ENCODE measurements around the gene SLC7A6.

SLC7A6 gene

GRCh38 chr16:68306633-68307032 is 42.3 kb downstream of the SLC7A6 start:
- no peak for DNase-seq (ENCODE audit: low read depth)

- DNase-seq (ENCODE audit: low read depth), result no peak
Observed at GRCh38 chr16:68309799-68310198, 45.5 kb downstream of the SLC7A6 start.

GRCh38 chr16:68310437-68310773 is 46.1 kb downstream of the SLC7A6 start:
- DNase-seq (ENCODE audit: low read depth), result no peak

GRCh38 chr16:68310774-68311511 is 46.6 kb downstream of the SLC7A6 start, which contains the start of the genes PRMT7 and SLC7A6OS:
TSS of gene PRMT7 (plus strand) at chr16:68311019. CDS start at chr16:68315980, 4,961 bp downstream.
TSS of gene SLC7A6OS (minus strand) at chr16:68310946. CDS start at chr16:68310926, 20 bp downstream.
- DNase-seq (ENCODE audit: low read depth), result no peak

GRCh38 chr16:68313116-68313515 is 48.8 kb downstream of the SLC7A6 start:
- no peak for DNase-seq (ENCODE audit: low read depth)

GRCh38 chr16:68319185-68319908 is 55.0 kb downstream of the SLC7A6 start:
- DNase-seq (ENCODE audit: low read depth), result no peak

GRCh38 chr16:68324336-68324735 is 60.0 kb downstream of the SLC7A6 start:
- no peak for DNase-seq (ENCODE audit: low read depth)

- DNase-seq (ENCODE audit: low read depth), result no peak
Observed at GRCh38 chr16:68324780-68325357, 60.5 kb downstream of the SLC7A6 start.

GRCh38 chr16:68328151-68328859 is 64.0 kb downstream of the SLC7A6 start:
- DNase-seq (ENCODE audit: low read depth), result peak; percentile 27

GRCh38 chr16:68328860-68329390 is 64.6 kb downstream of the SLC7A6 start:
- no peak for DNase-seq (ENCODE audit: low read depth)

GRCh38 chr16:68331879-68332410 is 67.6 kb downstream of the SLC7A6 start:
- DNase-seq (ENCODE audit: low read depth), result peak; percentile 26

GRCh38 chr16:68332411-68333121 is 68.2 kb downstream of the SLC7A6 start:
- no peak for DNase-seq (ENCODE audit: low read depth)

GRCh38 chr16:68335175-68335574 is 70.8 kb downstream of the SLC7A6 start:
- no peak for DNase-seq (ENCODE audit: low read depth)

- DNase-seq (ENCODE audit: low read depth), result no peak
Observed at GRCh38 chr16:68338326-68339119, 74.2 kb downstream of the SLC7A6 start.

- DNase-seq (ENCODE audit: low read depth), result no peak
Observed at GRCh38 chr16:68339214-68339613, 74.9 kb downstream of the SLC7A6 start.

- no peak for DNase-seq (ENCODE audit: low read depth)
Observed at GRCh38 chr16:68342620-68343019, 78.3 kb downstream of the SLC7A6 start.

- DNase-seq (ENCODE audit: low read depth), result no peak
Observed at GRCh38 chr16:68343137-68343536, 78.8 kb downstream of the SLC7A6 start.

GRCh38 chr16:68344252-68344651 is 79.9 kb downstream of the SLC7A6 start:
- no peak for DNase-seq (ENCODE audit: low read depth)

- no peak for DNase-seq (ENCODE audit: low read depth)
Observed at GRCh38 chr16:68345351-68345810, 81.1 kb downstream of the SLC7A6 start.

GRCh38 chr16:68345958-68346635 is 81.8 kb downstream of the SLC7A6 start:
- DNase-seq (ENCODE audit: low read depth), result no peak

Measured in GM04503 (cell line).